HepG2 (cell line): ENCODE data around the gene ACSL5. TPM values are rescaled to one million over a fixed set of nuclear protein-coding genes. Genes with fewer than 3 reads are reported as not detected.
"Not testable (repeated sequence)": the region's sequence is repeated elsewhere in the genome, so short reads cannot be mapped to it uniquely, and the experiment has no call there.

Experiments used
- ATAC-seq: fragments of 200-7000 bp; cut with Tn5 transposase; 3 replicates; pipeline ENCODE4 v1.9.1; 2020; ENCODE audit warnings: mild to moderate bottlenecking, moderate library complexity
- BruUV-seq: library from RNA; stranded (reverse); fragments of 400-500 nt; replicated peaks from 2 replicates; lab custom pipeline; 2021; lab: Mats Ljungman, UMichigan
- CTCF ChIA-PET: fragments of 300-600 bp; formaldehyde crosslinking; extraction: SDS; loops from one replicate; lab custom pipeline; 2021; ENCODE audit warnings: low total read pairs, inconsistent platforms, low intra/inter-chr PET ratio; lab: Yijun Ruan, JAX
- POLR2A ChIA-PET: fragments of 350-600 bp; sonication (Branson Sonifier 250); formaldehyde crosslinking; loops from one replicate; lab custom pipeline; 2020; ENCODE audit warnings: antibody characterized with exemption, inconsistent platforms; lab: Yijun Ruan, JAX
- DNase-seq: peaks from one replicate; pipeline ENCODE4 v3.0.0-alpha.2; 2015; ENCODE audit warnings: low spot score
- FAIRE-seq: peaks from 3 replicates; lab custom pipeline; 2011; peaks lifted over from hg19 to GRCh38; lab: Jason Lieb, UNC
- H2AFZ ChIP-seq: one replicate; pipeline ENCODE4 v1.6.1; 2011; ENCODE audit warnings: low read length, inconsistent platforms
- H3K27ac ChIP-seq: fragments of 300-600 bp; 3 replicates; pipeline ENCODE4 v1.8.0; 2011; ENCODE audit warnings: mixed run types, mild to moderate bottlenecking, mixed read lengths, low read length, inconsistent platforms; ENCODE audit not compliant: insufficient read depth; ENCODE audit errors: extremely low read length
- H3K27me3 ChIP-seq, 2 experiments: fragments of 200-600 bp in 1 of 2; 2 replicates in 1 of 2; 3 replicates in 1 of 2; pipeline versions ENCODE4 v1.6.0 to v1.8.0; 2011; ENCODE audit warnings: low read length in 2 of 2, mild to moderate bottlenecking in 2 of 2, moderate library complexity in 2 of 2, inconsistent platforms in 1 of 2; ENCODE audit not compliant: insufficient read depth in 2 of 2, control insufficient read depth in 1 of 2
- H3K36me3 ChIP-seq, 2 experiments: fragments of 200-600 bp in 1 of 2; replicated peaks in 1 of 2; 2 replicates in 1 of 2; 3 replicates in 1 of 2; pipeline versions ENCODE4 v1.5.1 to v1.8.0; 2011; ENCODE audit warnings: low read length in 2 of 2, inconsistent platforms in 1 of 2; ENCODE audit not compliant: insufficient read depth in 2 of 2, control insufficient read depth in 1 of 2
- H3K4me1 ChIP-seq: 2 replicates; pipeline ENCODE4 v1.5.1; 2012; ENCODE audit warnings: low read length, inconsistent platforms; ENCODE audit not compliant: insufficient read depth
- H3K4me2 ChIP-seq: 2 replicates; pipeline ENCODE4 v1.6.0; 2011; ENCODE audit warnings: low read depth, low read length, inconsistent platforms
- H3K4me3 ChIP-seq, 3 experiments: fragments of 200-600 bp in 1 of 3; sonication (generic), shearing (Covaris generic) in 1 of 3; replicated peaks in 1 of 3; 2 replicates each; pipeline ENCODE4 v1.5.1; 2011 to 2016; ENCODE audit warnings: low read length in 3 of 3, inconsistent platforms in 2 of 3, low read depth in 2 of 3, mild to moderate bottlenecking in 2 of 3, control low read depth in 1 of 3, mixed read lengths in 1 of 3; ENCODE audit not compliant: insufficient read depth in 1 of 3
- H3K79me2 ChIP-seq: one replicate; pipeline ENCODE4 v1.6.1; 2011; ENCODE audit warnings: low read length, inconsistent platforms; ENCODE audit not compliant: insufficient read depth
- H3K9ac ChIP-seq: 2 replicates; pipeline ENCODE4 v1.6.0; 2011; ENCODE audit warnings: mild to moderate bottlenecking, low read depth, low read length, inconsistent platforms; ENCODE audit not compliant: insufficient read depth
- H3K9me3 ChIP-seq: 2 replicates; pipeline ENCODE4 v1.5.1; 2012; ENCODE audit warnings: mild to moderate bottlenecking, low read length
- H4K20me1 ChIP-seq: 2 replicates; pipeline ENCODE4 v1.6.0; 2011; ENCODE audit warnings: inconsistent platforms, mild to moderate bottlenecking, low read length, moderate library complexity; ENCODE audit not compliant: insufficient read depth
- ARID4A ChIP-seq: sonication (generic); formaldehyde crosslinking; IDR thresholded peaks from 2 replicates; pipeline ENCODE4 v1.5.0; 2020; ENCODE audit warnings: mild to moderate bottlenecking, missing genetic modification reagents, borderline replicate concordance
- WGBS: methylation state at CpG from one replicate; pipeline ENCODE4 v1.1.6; 2017; ENCODE audit warnings: low lambda C conversion rate; 5-methylcytosine and 5-hydroxymethylcytosine counted together
- in situ Hi-C: cut with HindIII; loops from 2 replicates; pipeline ENCODE4 v1.10.0; 2017; ENCODE audit warnings: low pct_unique_long_range_greater_than_20kb; ENCODE audit not compliant: extremely low pct_ligation_motif_present
- intact Hi-C: fragments of 100-400 bp; cut with micrococcal nuclease; formaldehyde crosslinking; loops from one replicate; pipeline ENCODE4 v1.10.0; 2022; ENCODE audit not compliant: unreplicated experiment
- polyA plus RNA-seq, 8 experiments: library from polyadenylated mRNA; depleted of rRNA in 3 of 8; stranded (reverse) in 7 of 8; unstranded in 1 of 8; fragments of >200 nt; fragmentation: Illumina TruSeq in 4 of 8; extraction: Trizol in 4 of 8; gene quantifications; 2 replicates each; pipeline versions ENCODE4 v1.2.1 to v1.2.3, GENCODE V29; 2011 to 2016; ENCODE audit warnings: low read depth in 4 of 8, missing spikeins in 1 of 8, mixed read lengths in 1 of 8; ENCODE audit not compliant: insufficient read depth in 1 of 8
- total RNA-seq, 5 experiments: library from RNA; depleted of rRNA; stranded (reverse); fragments of >200 nt; fragmentation: Illumina TruSeq; extraction: Trizol; gene quantifications; 2 replicates each; pipeline ENCODE4 v1.2.3, GENCODE V29; 2016; ENCODE audit warnings: low read depth in 1 of 5
- TF ChIP-seq, protein P1 (sequence below), 2 experiments: fragments of 450-650 bp in 1 of 2; sonication (generic) in 1 of 2; formaldehyde crosslinking; IDR thresholded peaks; 2 replicates each; pipeline versions ENCODE4 v1.5.0 to v1.8.0; 2020 to 2022; ENCODE audit warnings: mild to moderate bottlenecking in 1 of 2, missing genetic modification reagents in 1 of 2

ACSL5 gene
- total and polyA plus RNA-seq, 2 of the 13 experiments (the other 11 are each of a cell fraction or from before 2014, with no cell fraction given): 56.4 to 82.5 TPM

- TF ChIP-seq, protein P1, sequence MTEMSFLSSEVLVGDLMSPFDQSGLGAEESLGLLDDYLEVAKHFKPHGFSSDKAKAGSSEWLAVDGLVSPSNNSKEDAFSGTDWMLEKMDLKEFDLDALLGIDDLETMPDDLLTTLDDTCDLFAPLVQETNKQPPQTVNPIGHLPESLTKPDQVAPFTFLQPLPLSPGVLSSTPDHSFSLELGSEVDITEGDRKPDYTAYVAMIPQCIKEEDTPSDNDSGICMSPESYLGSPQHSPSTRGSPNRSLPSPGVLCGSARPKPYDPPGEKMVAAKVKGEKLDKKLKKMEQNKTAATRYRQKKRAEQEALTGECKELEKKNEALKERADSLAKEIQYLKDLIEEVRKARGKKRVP (CRISPR knock-in tag; IDR thresholded peaks at IDR 0.05): peak in 1 of 2 experiments; percentile 82; a peak in 2 of 4 replicates
- no peak for TF ChIP-seq ARID4A
Measured at GRCh38 chr10:112461029-112461887, 87.3 kb downstream of the ACSL5 start (continued).

DNA sequence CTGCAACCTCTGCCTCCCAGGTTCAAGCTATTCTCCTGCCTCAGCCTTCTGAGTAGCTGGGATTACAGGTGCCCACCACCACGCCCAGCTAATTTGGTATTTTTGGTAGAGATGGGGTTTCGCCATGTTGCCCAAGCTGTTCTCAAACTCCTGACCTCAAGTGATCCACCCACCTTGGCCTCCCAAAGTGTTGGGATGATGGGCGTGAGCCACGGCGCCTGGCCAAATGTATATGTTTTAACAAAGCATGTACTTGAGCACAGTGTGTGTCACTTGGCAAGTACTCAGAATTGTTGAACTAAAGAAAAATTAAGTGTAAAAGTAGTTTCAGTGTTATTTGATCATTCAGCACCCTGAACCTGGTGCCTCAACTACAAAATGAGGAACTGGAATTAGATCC, 90.2 kb downstream of the ACSL5 start:
- BruUV-seq: not testable (repeated sequence)

More for the DNA sequence above, 90.2 kb downstream of the ACSL5 start:
- in situ Hi-C loops, H3K4me2 ChIP-seq, H4K20me1 ChIP-seq, ATAC-seq, H3K4me3 ChIP-seq, DNase-seq, H2AFZ ChIP-seq, POLR2A ChIA-PET, H3K9me3 ChIP-seq, H3K79me2 ChIP-seq, intact Hi-C loops, H3K27ac ChIP-seq, CTCF ChIA-PET, H3K4me1 ChIP-seq, H3K27me3 ChIP-seq, H3K9ac ChIP-seq, FAIRE-seq: not testable (repeated sequence)
- peaks cover 7 to 32% of the 10 kb centered on the region in 2 experiments; a peak in 4 of 5 replicates for H3K36me3 ChIP-seq
- 100% methylated on average over 5 of the region's 5 CpGs for WGBS
